Medulla oblongata (tissue), 1 donor: ENCODE measurements around the gene MRPL33.
"Not testable (repeated sequence)": the region's sequence is repeated elsewhere in the genome, so short reads cannot be mapped to it uniquely, and the experiment has no call there.

ENCODE experiments used
- DNase-seq: peaks from one replicate; pipeline ENCODE4 v3.0.0-alpha.2; 2015; ENCODE audit errors: extremely low spot score

The MRPL33 gene

GRCh38 chr2:27741673-27742072 lies 29.8 kb upstream of the MRPL33 start:
- DNase-seq: no peak

- no peak for DNase-seq
Observed at GRCh38 chr2:27742571-27742970, 28.9 kb upstream of the MRPL33 start.

GRCh38 chr2:27745494-27745893 lies 26.0 kb upstream of the MRPL33 start:
- not testable (repeated sequence) for DNase-seq

GRCh38 chr2:27746325-27746724 lies 25.2 kb upstream of the MRPL33 start:
- no peak for DNase-seq

- no peak for DNase-seq
Observed at GRCh38 chr2:27747827-27748352, 23.6 kb upstream of the MRPL33 start.

GRCh38 chr2:27748803-27749554 lies 22.5 kb upstream of the MRPL33 start:
- not testable (repeated sequence) for DNase-seq

GRCh38 chr2:27751377-27751776 lies 20.1 kb upstream of the MRPL33 start:
- DNase-seq: no peak

- DNase-seq: no peak
Observed at GRCh38 chr2:27752551-27753237, 18.8 kb upstream of the MRPL33 start.

GRCh38 chr2:27754138-27754588 lies 17.4 kb upstream of the MRPL33 start:
- peak; percentile 36 for DNase-seq

- DNase-seq: no peak
Observed at GRCh38 chr2:27754831-27755230, 16.7 kb upstream of the MRPL33 start.

GRCh38 chr2:27756091-27756490 lies 15.4 kb upstream of the MRPL33 start:
- no peak for DNase-seq

- DNase-seq: peak; percentile 40
Observed at GRCh38 chr2:27756544-27757498, 14.7 kb upstream of the MRPL33 start.

- no peak for DNase-seq
Observed at GRCh38 chr2:27762951-27763906, 8.3 kb upstream of the MRPL33 start.

GRCh38 chr2:27763907-27764267 lies 7.6 kb upstream of the MRPL33 start:
- no peak for DNase-seq

GRCh38 chr2:27764526-27764925 lies 7.0 kb upstream of the MRPL33 start:
- not testable (repeated sequence) for DNase-seq

GRCh38 chr2:27765621-27766286 lies 5.8 kb upstream of the MRPL33 start:
- no peak for DNase-seq

GRCh38 chr2:27766287-27766661 lies 5.2 kb upstream of the MRPL33 start:
- DNase-seq: no peak

- DNase-seq: peak; percentile 10
Observed at GRCh38 chr2:27771202-27771547, 344 bp upstream of the MRPL33 start.

GRCh38 chr2:27772804-27773203 lies 1.3 kb downstream of the MRPL33 start:
- DNase-seq: no peak

GRCh38 chr2:27773959-27774358 lies 2.4 kb downstream of the MRPL33 start:
- DNase-seq: no peak
